GM18909 (cell line): ENCODE results near the gene RAX.

Experiments used
- ATAC-seq: cut with Tn5 transposase; IDR thresholded peaks from one replicate; pipeline ENCODE4 v1.9.1; 2021; ENCODE audit warnings: mild to moderate bottlenecking; ENCODE audit not compliant: unreplicated experiment, poor library complexity

RAX gene

DNA sequence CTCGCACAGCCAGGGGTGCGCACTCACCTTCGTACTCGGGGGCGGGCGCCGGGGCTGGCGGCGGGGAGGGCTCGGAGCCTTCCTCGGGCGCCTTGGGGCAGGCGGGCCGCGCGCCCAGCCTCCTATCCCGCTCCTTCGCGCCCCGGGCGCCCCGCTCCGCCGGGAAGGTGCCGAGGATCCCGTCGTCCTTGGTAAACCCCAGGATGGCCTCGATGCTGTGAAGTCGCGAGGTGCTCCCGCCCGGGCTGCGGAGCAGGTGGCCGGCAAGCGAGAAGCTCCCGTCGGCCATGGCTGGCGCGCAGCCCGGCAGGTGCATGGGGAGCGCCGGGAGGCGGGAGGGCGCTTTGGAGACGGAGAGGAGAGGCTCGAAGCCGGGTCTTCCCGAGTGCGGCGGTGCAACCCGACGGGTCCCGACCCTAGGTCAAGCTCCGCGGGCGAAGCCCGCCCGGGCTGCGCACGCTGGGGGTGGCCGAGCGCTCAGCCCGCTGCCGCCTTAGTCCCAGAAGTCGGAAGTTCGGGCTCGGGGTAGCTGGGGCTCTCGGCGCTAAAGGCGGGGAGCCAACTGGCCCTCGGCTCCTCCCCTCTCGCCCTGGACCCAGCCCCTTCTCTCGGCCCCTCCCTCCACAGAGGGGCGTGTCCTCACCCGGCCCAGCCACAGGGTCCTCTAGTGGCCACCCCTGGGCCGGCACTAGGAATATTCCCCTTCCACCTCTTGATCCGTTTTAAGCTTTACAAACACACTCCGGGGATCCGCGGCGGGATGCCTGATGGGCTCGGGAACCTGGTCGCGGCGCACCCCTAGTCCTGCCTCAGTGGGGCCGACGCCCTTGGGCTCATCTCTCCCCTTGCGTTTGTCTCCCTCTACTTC, at the start of gene RAX:
Gene RAX, minus strand, starts transcription at position 564 of the 868 bp plus-strand sequence. Its CDS starts 248 bp downstream, at position 316.
- no peak for ATAC-seq

DNA sequence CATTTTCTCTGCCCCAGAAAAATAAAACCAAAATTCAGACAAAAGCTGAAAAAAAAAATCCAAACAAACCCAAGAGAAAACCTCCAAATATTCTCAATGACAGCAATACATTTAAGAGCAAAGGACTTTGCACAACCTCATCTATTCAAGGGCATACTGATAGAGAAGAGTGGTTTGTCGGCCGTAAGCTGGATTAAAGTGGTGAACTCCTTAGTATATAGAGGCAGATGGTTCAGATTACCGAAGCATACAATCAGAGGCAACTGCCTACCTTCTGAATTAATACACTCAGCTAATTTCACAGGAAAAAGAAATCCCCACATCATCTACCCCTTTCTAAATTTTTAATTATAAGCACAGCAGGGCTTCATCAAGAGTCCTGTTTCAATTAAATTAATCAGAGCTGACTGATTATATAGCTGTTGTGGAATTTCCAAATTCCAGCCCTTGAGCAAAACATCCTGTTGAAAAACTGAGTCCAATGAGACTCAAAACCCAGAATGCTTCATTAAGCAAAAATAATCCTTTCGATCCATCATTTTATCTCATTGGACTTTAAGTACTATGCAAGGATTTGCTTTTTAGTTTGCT, 45.3 kb upstream of the RAX start, which contains the start of gene CPLX4:
Gene CPLX4, minus strand, starts transcription at position 190 of the 591 bp plus-strand sequence. Its CDS starts 187 bp downstream, at position 3.
- no peak for ATAC-seq

DNA sequence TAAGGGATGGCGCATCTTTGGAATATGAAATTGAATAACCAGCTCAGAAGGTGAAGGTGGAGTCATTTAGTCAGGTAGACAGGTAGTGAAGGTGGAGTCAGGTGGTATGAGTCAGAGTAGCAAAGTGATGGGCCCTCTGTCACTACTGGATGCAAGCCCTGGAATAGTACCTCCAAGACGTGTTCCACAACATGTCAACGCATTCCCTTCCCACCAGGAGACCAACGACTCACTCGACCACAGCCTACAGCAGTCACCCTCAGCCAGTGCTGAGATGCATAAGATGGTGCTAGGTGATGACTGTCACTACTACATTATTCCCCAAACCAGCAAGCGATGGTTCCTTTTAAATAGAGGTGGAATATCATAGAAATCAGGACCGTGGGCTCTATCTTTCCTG, 38.4 kb upstream of the RAX start:
- ATAC-seq: no peak

DNA sequence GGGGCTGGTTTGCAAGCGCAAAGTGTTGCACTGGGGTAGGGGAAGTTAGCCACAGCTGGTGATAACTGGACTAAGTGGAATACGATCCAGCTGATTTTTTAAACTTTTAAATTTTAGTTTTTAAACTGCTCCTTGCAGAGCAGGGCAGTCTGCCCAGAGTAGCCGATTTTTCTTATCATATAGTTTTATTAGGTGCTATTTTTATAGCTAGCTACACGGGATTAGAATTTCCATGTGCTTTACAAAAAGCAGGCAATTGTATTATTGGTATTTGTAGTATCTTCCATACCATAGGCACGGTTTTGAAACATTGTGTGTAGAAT, 35.6 kb upstream of the RAX start:
- no peak for ATAC-seq

DNA sequence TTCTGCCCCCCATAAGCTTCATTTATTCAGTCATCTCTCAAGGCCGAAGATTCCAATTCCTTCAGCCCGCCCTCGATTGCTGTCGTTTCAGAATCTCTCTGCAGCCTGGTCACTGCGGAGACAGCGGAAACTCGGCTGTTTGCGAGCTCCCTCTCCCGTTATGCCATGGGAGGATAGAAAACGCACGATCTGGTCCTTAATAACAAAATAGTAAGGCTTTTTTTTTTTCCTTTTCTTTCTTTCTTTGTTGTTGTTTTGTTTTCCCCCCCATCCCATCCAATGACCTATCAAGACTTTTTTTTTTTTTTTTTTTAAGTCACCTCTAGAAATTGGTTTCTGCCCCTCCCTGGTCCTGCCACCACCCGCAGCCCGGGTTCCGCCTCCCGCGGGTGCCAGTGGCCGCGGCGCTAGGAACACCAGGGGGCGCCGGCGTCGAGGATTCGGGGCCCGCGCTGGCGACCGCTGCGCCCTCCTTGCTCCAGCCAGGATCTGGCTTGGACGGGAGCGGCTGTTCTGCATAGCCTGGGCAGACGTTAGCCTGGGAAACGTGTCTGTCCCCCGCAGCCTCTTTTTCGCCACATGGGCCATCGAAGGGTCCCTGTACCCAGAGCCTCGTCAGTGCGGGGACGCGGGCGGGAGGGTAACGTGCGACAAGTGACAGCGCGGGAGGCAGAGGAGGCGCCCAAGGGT, 35.1 kb upstream of the RAX start:
- ATAC-seq: peak; percentile 91

DNA sequence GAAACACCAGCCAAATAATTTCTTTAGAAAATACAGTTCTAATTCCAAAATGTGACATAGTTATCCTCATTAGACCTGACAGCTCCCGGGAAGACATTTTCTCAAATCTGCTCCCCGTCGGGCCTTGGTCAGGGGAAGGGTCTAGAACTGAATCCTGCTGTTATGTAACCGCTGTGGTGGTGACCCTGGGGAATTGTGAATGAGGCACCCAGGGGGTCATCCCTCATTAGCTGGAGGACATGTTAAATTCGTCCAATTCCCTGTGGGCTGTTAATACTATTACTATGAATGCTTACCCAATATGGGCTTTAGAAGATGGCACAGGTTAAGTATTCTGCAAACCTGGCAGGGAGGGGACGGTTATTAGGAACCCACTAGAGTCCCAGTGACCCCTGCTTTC, 33.4 kb upstream of the RAX start:
- no peak for ATAC-seq

DNA sequence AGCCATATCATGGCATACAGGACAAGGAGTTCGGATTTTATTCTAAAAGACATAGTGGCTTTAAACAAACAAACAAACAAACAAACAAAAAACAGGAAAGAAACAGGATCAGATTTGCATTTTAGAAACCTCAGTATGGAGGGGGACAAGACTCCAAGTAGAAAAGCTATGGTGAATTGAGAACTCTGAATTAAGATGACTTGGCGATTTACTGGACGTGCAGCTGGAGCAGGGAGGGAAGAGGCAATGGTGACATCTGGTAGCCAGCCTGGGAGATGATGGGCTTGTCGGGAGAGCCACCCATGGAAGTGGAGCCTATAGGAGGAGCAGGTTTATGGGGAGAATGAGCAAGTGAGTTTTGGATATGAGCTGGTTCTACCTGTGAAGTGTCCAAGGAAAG, 32.0 kb upstream of the RAX start:
- no peak for ATAC-seq

DNA sequence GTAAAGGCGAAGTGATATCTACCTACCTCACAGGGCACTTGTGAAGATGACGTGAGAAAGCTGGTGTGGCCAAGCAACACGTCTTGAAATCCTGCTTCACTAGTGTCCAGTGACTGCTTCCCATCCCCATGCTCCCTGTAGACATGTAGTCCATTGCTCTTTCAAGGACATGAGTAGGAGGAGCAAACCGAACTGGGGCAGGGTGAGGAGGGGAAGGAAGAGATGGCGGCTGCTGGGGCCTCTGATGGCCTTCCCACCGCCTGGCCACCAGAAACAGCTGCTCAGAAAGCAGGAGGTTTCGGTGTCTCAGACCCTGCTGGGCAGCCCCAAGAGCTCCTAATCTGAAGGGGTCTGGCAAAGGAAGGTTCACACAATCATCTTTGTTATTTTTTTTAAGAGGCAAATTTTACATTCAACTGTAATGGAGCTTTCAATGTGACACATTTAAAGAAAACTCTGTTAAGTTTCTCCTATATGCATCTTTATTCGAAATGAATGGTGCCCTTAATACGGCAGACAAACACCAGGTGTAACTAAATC, 30.5 kb upstream of the RAX start:
- no peak for ATAC-seq

DNA sequence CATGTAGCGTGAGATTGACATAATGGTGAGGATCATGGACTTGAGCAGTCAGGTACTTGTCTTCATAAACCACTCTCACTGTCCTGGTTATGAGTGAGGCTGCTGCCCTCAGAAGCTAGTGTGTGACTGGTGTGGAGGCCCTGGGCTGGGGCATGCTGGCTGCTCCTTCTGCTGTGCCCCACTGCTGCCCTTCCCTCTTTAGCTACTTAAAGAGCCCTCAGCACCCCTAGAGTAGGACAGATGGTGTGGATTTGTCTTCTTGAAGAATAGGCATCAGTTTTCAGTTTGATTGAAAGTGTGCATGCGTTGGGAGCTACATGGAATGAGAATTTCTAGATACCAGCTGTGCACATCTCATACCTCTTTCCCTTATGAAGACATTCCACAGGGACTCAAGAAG, 29.8 kb upstream of the RAX start:
- ATAC-seq: no peak

DNA sequence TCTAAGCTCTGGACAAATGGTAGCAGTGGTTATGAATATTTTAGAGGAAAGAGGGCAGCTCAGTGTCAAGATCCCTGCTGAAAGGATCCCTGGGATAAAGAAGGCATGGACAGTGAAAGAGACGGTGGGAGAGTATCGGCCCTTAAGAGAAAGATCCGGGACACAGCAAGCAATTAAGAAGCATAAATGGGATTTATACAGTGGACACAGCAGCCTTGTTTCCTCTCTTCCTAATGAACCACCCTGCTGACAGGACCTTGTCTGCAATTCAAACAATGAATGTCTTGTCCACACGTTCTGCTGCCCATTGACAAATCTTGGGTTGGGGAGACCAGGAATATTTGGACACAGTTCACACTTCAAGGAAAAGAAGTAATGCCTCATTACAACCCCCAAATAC, 28.7 kb upstream of the RAX start:
- no peak for ATAC-seq

DNA sequence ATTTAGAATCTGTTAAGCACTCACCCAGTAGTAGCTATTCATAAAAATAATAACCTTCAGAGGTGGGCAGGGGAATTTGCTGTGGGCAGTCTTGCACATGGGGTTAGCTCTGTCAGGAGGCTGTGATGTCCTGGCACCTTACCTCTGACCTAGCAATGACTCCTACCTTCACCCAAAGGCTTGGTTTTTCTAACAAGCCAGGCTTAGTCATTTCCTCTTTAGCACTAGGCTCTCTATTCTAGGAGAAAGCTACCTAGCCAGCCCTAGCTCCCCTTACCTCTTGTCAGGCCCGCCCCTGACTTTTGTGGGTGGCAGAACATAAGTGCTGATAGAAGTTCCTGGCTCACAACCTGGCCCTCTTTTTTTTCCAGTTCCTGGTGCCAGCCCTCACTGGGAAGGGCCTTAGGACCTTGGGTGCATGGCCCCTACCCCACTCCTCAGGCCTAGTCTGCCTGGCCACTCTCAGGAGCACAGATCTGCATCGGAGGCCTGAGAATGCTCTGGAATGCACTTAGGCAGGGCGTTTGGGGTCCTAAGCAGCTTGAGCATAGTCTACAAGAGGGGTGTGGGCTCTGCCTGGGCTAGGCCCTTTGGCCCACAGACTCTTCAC, 27.5 kb upstream of the RAX start:
- no peak for ATAC-seq

DNA sequence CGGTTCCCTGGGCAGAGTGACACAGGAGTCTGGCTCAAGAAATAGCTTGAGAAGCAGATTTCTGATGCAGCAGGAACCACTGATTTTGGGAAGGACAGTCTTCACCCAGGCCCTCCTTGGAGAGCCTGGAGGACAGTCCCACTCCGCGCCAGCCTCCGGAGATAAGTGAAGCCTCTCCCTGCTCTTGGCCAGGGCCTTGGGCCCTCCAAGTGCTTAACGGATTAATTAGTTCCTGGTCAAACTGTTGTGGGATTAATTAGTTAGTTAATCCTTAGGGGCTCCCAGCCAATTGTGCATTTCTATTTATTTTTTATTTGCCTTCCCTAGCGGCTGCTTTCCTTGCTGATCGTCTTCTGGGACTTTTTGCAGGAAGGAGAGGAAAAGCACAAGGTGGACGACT, 25.6 kb upstream of the RAX start:
- no peak for ATAC-seq

DNA sequence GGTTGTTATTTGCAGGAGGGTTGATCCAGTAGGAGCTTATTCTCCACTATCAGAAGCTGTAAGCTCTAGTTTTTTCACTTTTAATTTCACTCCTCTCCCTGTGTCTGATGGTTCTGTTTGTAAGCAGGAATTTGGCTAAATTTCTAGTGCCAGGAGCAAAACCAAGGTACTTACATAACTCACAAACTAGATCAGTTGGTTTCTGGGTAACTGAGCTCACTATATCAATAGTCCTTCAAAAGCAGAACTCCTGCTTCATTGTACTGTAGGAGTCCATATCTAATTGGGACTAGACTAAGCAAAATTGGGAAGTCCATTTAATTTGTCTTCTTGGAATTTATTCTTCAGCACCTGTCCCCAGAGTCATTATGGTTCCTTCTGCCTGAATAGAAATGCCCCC, 20.1 kb upstream of the RAX start:
- ATAC-seq: no peak

DNA sequence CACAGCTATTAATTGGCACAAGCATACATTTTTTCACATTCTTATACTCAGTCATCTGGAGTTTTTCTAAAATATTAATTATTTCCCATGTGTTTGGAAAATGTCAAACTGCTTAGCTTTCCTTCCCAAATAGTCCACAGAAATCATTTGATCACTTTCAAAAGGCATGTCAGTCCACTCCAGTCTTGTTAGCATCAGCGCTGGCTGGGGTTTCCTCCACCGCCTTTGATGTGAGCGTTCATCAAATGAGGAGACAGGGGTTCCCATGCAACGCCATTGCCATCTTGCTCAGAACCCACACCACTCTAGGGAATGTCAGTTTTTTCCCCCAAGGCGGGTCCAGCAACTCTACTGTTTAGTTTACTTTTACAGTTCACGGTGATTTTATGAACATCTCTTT, 13.1 kb upstream of the RAX start:
- no peak for ATAC-seq

DNA sequence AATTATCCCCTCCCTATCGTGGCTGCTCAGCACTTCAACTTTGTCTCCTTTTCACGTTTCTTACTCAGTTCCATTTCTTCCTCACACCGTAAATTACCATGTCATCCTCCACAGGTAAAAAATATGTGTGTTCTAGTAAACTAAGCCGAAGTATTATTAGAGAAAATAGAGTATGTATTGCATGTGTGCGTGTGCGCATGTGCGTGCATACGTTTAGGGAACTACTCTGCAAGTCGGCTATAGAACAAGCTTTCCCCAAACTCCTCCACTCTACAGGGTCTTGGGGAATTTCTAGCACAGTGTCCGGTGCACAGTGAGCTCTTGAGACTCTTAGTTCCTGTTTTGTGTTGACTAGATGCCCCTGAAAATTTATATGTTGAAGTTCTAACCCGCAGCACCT, 9.1 kb upstream of the RAX start:
- no peak for ATAC-seq

DNA sequence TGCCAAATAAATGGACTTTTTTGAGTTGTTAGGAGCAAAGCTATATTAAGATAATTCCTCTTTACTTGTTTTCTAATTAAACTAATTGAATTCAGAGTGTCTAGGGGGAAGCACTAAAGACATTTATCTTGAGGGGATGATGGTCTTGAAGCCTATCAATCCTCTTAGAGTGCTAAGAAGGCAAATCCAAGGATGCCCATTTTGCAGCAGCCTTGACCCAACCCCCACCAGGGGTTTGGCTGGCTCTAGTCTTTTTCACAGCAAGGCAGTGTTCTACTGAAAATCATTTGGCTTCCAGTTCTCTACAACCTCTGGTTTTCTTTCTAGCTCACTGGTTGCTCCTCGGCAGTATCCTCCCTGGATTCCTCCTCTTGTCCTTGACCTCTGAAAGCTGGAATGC, 6.5 kb upstream of the RAX start:
- ATAC-seq: no peak

DNA sequence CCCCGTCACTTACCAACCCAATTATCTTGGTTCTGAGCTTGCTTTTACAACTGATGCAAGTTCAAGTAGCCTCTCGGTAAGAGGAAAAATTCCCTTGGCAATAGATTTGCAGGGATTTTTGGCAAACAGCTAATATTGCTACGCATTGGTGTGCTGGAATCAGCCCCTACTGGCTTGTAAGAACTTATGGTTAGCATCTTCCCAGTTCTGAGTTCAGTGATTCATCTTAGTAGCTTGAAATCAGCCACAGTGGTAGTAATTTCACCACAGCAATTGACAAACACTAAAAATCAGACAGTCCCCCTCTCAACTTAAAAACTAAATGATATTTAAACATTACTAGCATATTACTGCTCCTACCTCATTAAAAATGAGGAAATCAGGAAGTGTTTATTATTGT, 5.9 kb upstream of the RAX start:
- no peak for ATAC-seq

DNA sequence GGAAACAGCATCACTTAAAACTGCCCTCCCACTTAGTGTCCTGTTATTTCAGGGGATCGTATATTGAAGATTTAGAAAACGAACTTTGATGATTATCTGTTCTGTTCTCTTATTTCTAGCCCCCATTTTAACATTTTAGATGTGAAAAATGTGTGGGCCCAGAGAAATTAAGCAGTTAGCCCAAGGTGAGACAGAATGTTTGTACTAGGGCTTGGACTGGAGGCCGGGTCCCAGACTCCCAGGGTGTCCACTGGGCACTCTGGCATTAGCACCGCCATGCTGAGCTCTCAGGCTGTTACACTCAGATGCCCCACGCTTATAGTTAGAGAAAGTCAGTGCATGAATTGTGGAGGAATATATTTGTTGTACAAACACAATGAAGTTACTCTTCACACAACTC, 5.5 kb upstream of the RAX start:
- ATAC-seq: no peak

DNA sequence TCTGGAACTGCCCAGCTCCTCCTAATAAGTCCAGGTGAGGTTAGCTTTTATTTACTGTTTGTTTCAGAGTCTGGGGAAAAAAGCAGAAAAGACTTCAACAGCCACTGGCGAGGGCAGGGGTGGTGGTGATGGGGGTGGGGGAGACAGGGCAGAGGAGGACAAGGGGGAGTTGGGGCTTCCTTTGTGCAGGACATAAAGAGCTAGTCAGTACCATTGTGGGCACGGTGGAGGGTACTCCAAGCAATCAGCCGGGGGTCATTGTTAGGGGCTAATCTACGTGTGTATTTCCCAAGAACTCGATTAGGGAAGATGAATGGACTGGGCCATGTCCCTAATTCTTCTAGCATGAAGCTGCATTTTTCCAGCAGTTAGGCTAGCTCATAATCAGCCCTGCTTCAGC, 2.8 kb upstream of the RAX start:
- ATAC-seq: no peak

DNA sequence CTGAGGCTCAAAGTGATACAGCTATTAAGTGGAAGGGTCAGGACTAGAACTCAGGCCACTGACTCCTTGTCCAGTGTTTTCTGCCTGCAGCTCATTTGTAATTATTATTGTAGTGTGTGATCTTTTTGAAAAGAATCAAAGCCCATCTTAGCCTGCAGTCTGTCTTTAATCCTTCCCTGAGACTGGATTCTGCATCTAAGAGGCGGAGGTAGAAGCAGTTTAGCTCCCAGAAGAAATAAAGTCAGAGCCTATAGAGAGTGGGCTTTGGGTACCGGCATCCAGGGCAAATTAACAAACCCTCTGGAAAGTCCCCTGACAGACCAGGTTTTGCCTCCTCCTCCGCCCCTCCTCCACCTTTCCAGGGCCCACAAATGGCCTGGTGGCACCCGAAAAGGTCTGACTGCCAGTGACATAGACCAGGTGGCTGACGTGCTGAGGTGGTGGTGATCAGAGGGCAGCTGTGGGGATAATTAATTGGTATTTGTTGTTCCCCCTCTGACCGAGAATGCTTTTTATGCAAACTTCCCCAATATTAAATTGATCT, 2.2 kb upstream of the RAX start:
- ATAC-seq: no peak

DNA sequence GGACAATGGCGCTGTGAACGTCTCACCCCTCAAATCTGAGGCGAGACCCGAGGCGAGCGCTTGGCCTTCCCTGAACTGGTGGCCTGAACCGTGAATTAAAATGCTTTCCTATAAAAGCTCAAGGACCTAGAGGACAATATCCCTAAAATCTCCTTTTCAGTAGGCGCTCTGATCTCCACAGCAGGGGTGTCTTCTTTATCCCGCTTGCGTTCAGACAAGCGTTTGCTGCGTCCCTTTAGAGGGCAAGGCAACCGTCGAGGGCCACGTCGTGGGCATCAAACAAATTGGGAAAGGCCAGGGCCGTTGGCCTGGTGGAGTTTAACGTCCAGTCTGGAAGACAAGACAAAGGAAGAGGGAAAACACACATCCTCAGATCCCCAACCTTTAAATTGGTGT, 1.3 kb upstream of the RAX start:
- ATAC-seq: no peak
